GM12873 (cell line): ENCODE results near the gene PAX7.

Source experiments
- CTCF ChIP-seq: IDR thresholded peaks from 2 replicates; pipeline ENCODE4 v1.5.1; 2012; ENCODE audit warnings: low read depth, mild to moderate bottlenecking, moderate library complexity, low read length, control low read depth; ENCODE audit not compliant: insufficient read depth; ENCODE audit errors: missing control alignments

Gene PAX7

GRCh38 chr1:18644446-18644845, 13.8 kb downstream of the PAX7 start:
- no peak for TF ChIP-seq CTCF

- no peak for TF ChIP-seq CTCF
Measured at GRCh38 chr1:18644973-18645746, 14.5 kb downstream of the PAX7 start.

GRCh38 chr1:18645747-18646090, 15.1 kb downstream of the PAX7 start:
- no peak for TF ChIP-seq CTCF

- no peak for TF ChIP-seq CTCF
Measured at GRCh38 chr1:18646091-18646785, 15.6 kb downstream of the PAX7 start.

GRCh38 chr1:18646786-18647410, 16.3 kb downstream of the PAX7 start:
- no peak for TF ChIP-seq CTCF

- TF ChIP-seq CTCF: no peak
Measured at GRCh38 chr1:18647681-18648214, 17.1 kb downstream of the PAX7 start.
